Nephron (organoid): ENCODE results near the gene CYBB.

Source experiments
- H3K27ac Mint-ChIP-seq, 3 experiments: 2 replicates each; pipeline ENCODE4 v1.8.0; 2020; ENCODE audit warnings: mixed read lengths in 3 of 3, mild to moderate bottlenecking in 2 of 3, moderate library complexity in 1 of 3
- H3K27me3 Mint-ChIP-seq: 2 replicates; pipeline ENCODE4 v1.8.0; 2021; ENCODE audit warnings: low read depth, mild to moderate bottlenecking, moderate library complexity, mixed read lengths
- H3K36me3 Mint-ChIP-seq: 2 replicates; pipeline ENCODE4 v1.8.0; 2020; ENCODE audit warnings: low read depth, mixed read lengths
- H3K4me1 Mint-ChIP-seq: 2 replicates; pipeline ENCODE4 v1.8.0; 2020; ENCODE audit warnings: mixed read lengths
- H3K4me3 Mint-ChIP-seq, 3 experiments: 2 replicates each; pipeline ENCODE4 v1.8.0; 2020; ENCODE audit warnings: mild to moderate bottlenecking in 3 of 3, mixed read lengths in 3 of 3, moderate library complexity in 2 of 3
- H3K9me3 Mint-ChIP-seq: 2 replicates; pipeline ENCODE4 v1.8.0; 2020; ENCODE audit warnings: mixed read lengths
- TF ChIP-seq, protein P1 (sequence below), 3 experiments: fragments of 200-600 bp; sonication (generic); IDR thresholded peaks; one replicate each; pipeline ENCODE4 v1.5.0; 2021; ENCODE audit warnings: antibody characterized with exemption in 3 of 3; ENCODE audit not compliant: unreplicated experiment in 3 of 3

CYBB gene

DNA sequence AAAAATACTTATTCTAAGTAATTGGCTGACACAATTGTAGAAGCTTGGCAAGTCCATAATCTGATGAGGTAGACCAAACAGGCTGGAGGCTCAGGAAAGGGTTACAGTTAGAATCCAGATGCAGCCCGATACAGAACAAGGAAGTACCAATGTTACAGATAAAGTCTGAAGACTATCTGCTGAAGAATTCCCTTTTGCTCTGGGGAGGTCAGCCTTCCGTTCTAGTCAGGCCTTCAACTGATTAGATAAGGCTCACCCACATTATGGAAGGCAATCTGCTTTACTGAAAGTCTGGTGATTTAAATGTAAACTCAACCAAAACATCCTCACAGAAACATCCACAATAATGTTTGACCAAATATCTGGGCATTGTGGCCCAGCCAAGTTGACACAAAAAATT lies 74.9 kb downstream of the CYBB start:
- Mint-ChIP-seq H3K4me3 (no peak overlapping the region), H3K27me3 (no peaks in the 10 kb centered on the region), H3K27ac (no peak overlapping the region), H3K36me3 (no peaks in the 10 kb centered on the region), H3K9me3 (no peaks in the 10 kb centered on the region), H3K4me1 (no peaks in the 10 kb centered on the region)
- TF ChIP-seq, protein P1, sequence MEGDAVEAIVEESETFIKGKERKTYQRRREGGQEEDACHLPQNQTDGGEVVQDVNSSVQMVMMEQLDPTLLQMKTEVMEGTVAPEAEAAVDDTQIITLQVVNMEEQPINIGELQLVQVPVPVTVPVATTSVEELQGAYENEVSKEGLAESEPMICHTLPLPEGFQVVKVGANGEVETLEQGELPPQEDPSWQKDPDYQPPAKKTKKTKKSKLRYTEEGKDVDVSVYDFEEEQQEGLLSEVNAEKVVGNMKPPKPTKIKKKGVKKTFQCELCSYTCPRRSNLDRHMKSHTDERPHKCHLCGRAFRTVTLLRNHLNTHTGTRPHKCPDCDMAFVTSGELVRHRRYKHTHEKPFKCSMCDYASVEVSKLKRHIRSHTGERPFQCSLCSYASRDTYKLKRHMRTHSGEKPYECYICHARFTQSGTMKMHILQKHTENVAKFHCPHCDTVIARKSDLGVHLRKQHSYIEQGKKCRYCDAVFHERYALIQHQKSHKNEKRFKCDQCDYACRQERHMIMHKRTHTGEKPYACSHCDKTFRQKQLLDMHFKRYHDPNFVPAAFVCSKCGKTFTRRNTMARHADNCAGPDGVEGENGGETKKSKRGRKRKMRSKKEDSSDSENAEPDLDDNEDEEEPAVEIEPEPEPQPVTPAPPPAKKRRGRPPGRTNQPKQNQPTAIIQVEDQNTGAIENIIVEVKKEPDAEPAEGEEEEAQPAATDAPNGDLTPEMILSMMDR (IDR thresholded peaks at IDR 0.05; ENCODE audit: unreplicated experiment in 3 of 3), result no peak

DNA sequence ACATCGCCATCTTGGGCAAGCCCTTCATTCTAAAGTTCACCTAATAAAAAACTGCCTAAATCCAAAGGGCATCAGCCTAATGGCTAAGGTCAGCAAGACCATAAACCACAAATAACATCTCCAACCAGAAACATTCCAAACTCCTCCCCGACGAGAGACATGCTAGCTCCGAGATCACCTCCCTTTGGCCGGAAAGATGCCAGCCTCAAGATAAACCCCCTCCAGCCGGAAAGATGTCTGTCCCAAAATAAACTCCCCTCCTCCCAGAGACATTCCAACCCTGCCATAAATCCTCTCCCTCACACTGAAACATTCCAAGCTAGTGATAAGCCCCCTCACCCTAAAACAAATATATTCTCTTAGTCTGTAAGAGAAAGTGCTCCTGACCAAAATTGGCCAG lies 80.9 kb downstream of the CYBB start:
- Mint-ChIP-seq H3K4me1 (peaks cover 16% of the 10 kb centered on the region), H3K9me3 (peaks cover 2% of the 10 kb centered on the region), H3K27ac (peak overlapping the region in 2 of 3 experiments; percentile 5 to 41), H3K4me3 (no peak overlapping the region), H3K27me3 (no peaks in the 10 kb centered on the region), H3K36me3 (no peaks in the 10 kb centered on the region)
- TF ChIP-seq, protein P1 (IDR thresholded peaks at IDR 0.05; ENCODE audit: unreplicated experiment in 3 of 3), result no peak

DNA sequence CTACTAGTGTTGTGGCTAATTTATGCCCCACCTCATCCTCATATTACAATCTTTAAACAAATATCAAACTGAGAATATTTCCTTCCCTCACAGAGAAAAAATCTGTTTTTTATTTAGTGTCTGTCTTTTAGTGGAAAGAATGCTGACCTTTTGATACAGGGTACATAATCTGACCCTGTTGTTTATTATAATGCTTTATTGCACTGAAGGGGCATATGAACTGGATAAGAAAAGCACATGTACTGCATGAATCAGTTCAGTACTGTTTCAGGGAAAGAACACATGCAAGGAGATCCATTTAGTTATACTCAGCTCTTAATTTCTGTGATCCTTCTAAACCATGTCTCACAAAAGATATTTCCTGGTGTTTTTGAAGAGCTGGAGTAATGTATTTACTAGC lies 83.0 kb downstream of the CYBB start:
- H3K36me3 Mint-ChIP-seq, result no peaks in the 10 kb centered on the region
- no peak overlapping the region for H3K4me3 Mint-ChIP-seq
- no peaks in the 10 kb centered on the region for H3K27me3 Mint-ChIP-seq
- peak overlapping the region; percentile 14 to 76 (median 62) for H3K27ac Mint-ChIP-seq
- TF ChIP-seq, protein P1 (IDR thresholded peaks at IDR 0.05; ENCODE audit: unreplicated experiment in 3 of 3), result no peak
- H3K9me3 Mint-ChIP-seq, result peaks cover 8% of the 10 kb centered on the region
- peaks cover 16% of the 10 kb centered on the region for H3K4me1 Mint-ChIP-seq
